WERI-Rb-1 (cell line): ENCODE results near the gene TTLL8.

Experiments used
- DNase-seq: peaks from one replicate; pipeline ENCODE4 v3.0.0-alpha.2; 2020
- H3K27ac ChIP-seq: fragments of 250-450 bp; sonication (Bioruptor Pico); 2 replicates; pipeline ENCODE4 v1.5.1; 2020; ENCODE audit warnings: mild to moderate bottlenecking, moderate library complexity
- H3K27me3 ChIP-seq: fragments of 250-450 bp; sonication (Bioruptor Pico); 2 replicates; pipeline ENCODE4 v1.5.1; 2021; ENCODE audit warnings: mild to moderate bottlenecking, low read depth, moderate library complexity; ENCODE audit not compliant: insufficient read depth, severe bottlenecking
- H3K36me3 ChIP-seq: fragments of 250-450 bp; sonication (Bioruptor Pico); 2 replicates; pipeline ENCODE4 v1.5.1; 2020; ENCODE audit warnings: mild to moderate bottlenecking, moderate library complexity
- H3K4me3 ChIP-seq: 2 replicates; pipeline ENCODE4 v1.5.1; 2011; ENCODE audit warnings: low read depth, mild to moderate bottlenecking, control low read depth, low read length
- H3K9me3 ChIP-seq: fragments of 250-450 bp; sonication (Bioruptor Pico); 2 replicates; pipeline ENCODE4 v1.5.1; 2021; ENCODE audit warnings: mild to moderate bottlenecking, moderate library complexity; ENCODE audit not compliant: severe bottlenecking
- CTCF ChIP-seq: IDR thresholded peaks from 2 replicates; pipeline ENCODE4 v1.5.1; 2011; ENCODE audit warnings: low read depth, mild to moderate bottlenecking, control low read depth, inconsistent platforms, low read length

Gene TTLL8

GRCh38 chr22:50051930-50052329, 6.2 kb downstream of the TTLL8 start:
- no peak overlapping the region for H3K4me3 ChIP-seq
- DNase-seq, result no peak
- no peaks in the 10 kb centered on the region for H3K36me3 ChIP-seq
- TF ChIP-seq CTCF, result no peak
- no peaks in the 10 kb centered on the region for H3K27me3 ChIP-seq
- no peaks in the 10 kb centered on the region for H3K9me3 ChIP-seq
- no peak overlapping the region for H3K27ac ChIP-seq

- Histone ChIP-seq H3K9me3 (no peaks in the 10 kb centered on the region), H3K27ac (no peak overlapping the region), H3K4me3 (no peak overlapping the region), H3K27me3 (no peaks in the 10 kb centered on the region), H3K36me3 (no peaks in the 10 kb centered on the region)
- no peak for TF ChIP-seq CTCF
- no peak for DNase-seq
These were observed 8.6 kb downstream of the TTLL8 start for GRCh38 chr22:50049299-50050195.

- H3K27me3 ChIP-seq, result no peaks in the 10 kb centered on the region
- no peak overlapping the region for H3K4me3 ChIP-seq
- no peaks in the 10 kb centered on the region for H3K36me3 ChIP-seq
- H3K27ac ChIP-seq, result no peak overlapping the region
- TF ChIP-seq CTCF, result no peak
- no peaks in the 10 kb centered on the region for H3K9me3 ChIP-seq
- no peak for DNase-seq
These were observed 9.3 kb downstream of the TTLL8 start for GRCh38 chr22:50048836-50049235.

- Histone ChIP-seq H3K36me3 (no peaks in the 10 kb centered on the region), H3K27me3 (no peaks in the 10 kb centered on the region), H3K9me3 (no peaks in the 10 kb centered on the region), H3K4me3 (no peak overlapping the region), H3K27ac (no peak overlapping the region)
- TF ChIP-seq CTCF, result no peak
- DNase-seq, result no peak
These were observed 9.9 kb downstream of the TTLL8 start for GRCh38 chr22:50048061-50048765.

GRCh38 chr22:50047346-50047745, 10.8 kb downstream of the TTLL8 start:
- no peaks in the 10 kb centered on the region for H3K27me3 ChIP-seq
- H3K27ac ChIP-seq, result no peak overlapping the region
- no peak for TF ChIP-seq CTCF
- no peaks in the 10 kb centered on the region for H3K9me3 ChIP-seq
- H3K36me3 ChIP-seq, result no peaks in the 10 kb centered on the region
- no peak overlapping the region for H3K4me3 ChIP-seq
- DNase-seq, result no peak
